Fibroblast of the aortic adventitia (primary cell): Measurements from ENCODE around the gene CCDC50. TPM values are rescaled to one million over a fixed set of nuclear protein-coding genes. Genes with fewer than 3 reads are reported as not detected.
A peak's percentile ranks its signal among the peaks of the same experiment; 100 is the strongest.

ENCODE experiments used
- DNase-seq: peaks from one replicate; pipeline ENCODE4 v3.0.0-alpha.2; 2010; ENCODE audit warnings: low read depth
- H3K4me3 ChIP-seq: 2 replicates; pipeline ENCODE4 v1.5.1; 2011; ENCODE audit warnings: low read depth, mild to moderate bottlenecking, control low read depth, low read length, moderate library complexity
- total RNA-seq: library from RNA; depleted of rRNA; stranded (reverse); fragments of >200 nt; gene quantifications from 2 replicates; pipeline ENCODE4 v1.2.3, GENCODE V29; 2012; ENCODE audit warnings: low replicate concordance
- TF ChIP-seq, protein P1 (sequence below): IDR thresholded peaks from 2 replicates; pipeline ENCODE4 v1.5.1; 2011; ENCODE audit warnings: mild to moderate bottlenecking, low read length, control low read depth, inconsistent platforms; ENCODE audit not compliant: insufficient read depth

The CCDC50 gene
- total RNA-seq, 1 donor = 84.6 TPM

DNA sequence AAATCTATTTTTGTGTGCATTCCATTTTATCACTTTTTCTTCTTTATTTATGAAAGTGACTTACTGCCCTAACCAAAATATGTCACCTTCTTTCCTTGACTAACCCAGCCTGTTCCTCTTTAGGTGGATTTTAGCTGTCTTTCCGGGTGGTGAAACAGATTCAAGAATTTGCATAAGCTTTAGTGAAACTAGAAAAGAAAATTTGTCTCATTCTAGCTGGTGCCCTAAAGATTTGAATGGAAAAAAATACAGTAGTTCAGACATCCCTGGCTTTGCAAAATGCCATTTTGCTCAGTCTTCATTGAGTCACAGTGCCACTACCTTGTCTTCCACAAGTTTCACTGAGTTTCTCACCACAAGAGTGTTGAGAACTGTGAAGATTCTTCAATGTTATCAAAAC, 28.2 kb upstream of the CCDC50 start:
- H3K4me3 ChIP-seq = no peak overlapping the region
- DNase-seq = no peak
- TF ChIP-seq, protein P1, sequence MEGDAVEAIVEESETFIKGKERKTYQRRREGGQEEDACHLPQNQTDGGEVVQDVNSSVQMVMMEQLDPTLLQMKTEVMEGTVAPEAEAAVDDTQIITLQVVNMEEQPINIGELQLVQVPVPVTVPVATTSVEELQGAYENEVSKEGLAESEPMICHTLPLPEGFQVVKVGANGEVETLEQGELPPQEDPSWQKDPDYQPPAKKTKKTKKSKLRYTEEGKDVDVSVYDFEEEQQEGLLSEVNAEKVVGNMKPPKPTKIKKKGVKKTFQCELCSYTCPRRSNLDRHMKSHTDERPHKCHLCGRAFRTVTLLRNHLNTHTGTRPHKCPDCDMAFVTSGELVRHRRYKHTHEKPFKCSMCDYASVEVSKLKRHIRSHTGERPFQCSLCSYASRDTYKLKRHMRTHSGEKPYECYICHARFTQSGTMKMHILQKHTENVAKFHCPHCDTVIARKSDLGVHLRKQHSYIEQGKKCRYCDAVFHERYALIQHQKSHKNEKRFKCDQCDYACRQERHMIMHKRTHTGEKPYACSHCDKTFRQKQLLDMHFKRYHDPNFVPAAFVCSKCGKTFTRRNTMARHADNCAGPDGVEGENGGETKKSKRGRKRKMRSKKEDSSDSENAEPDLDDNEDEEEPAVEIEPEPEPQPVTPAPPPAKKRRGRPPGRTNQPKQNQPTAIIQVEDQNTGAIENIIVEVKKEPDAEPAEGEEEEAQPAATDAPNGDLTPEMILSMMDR = no peak

DNA sequence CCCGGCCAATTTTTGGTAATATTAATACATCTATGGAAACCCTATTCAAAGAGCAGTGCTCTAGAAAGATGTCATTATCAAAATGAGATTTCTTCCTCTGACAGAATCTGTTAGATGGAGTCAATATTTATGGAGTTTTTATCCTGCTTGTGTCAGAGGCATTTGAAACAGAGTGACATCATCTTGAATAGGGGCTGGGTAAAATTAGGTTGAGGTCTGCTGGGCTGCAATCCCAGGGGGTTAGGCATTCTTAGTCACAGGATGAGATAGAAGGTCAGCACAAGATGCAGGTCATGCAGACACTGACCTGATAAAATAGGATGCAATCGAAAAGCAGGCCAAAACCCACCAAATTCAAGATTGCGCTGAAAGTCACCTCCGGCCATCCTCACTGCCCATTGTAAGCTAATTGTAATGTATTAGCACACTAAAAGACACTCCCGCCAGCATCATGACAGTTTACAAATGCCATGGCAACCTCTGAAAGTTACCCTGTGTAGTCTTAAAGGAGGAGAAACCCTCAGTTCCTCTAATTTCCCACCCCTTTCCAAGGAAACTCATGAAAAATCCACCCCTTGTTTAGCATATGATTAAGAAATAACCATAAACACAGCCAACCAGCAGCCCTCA, 27.3 kb upstream of the CCDC50 start:
- DNase-seq = no peak
- TF ChIP-seq, protein P1 = no peak
- no peak overlapping the region for H3K4me3 ChIP-seq

DNA sequence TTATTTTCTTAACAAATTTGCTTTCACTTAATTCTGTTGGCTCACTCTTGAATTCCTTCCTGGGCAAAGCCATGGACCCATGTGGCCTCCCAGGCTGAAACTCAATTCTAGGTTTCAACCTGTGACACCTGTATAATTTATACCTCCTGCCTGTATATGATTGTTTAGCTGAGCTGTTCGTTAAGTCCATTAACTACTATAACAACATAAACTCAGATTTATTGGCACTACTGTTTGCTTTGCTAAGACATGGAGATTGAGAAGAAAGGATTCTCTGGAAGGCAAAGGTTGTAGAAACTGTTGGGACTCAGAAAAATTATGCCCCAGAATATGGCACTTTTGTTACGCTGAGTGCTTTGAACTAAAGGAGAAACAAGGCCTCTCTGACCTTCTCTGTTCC, 26.7 kb upstream of the CCDC50 start:
- DNase-seq = no peak
- H3K4me3 ChIP-seq = no peak overlapping the region
- TF ChIP-seq, protein P1 = no peak

DNA sequence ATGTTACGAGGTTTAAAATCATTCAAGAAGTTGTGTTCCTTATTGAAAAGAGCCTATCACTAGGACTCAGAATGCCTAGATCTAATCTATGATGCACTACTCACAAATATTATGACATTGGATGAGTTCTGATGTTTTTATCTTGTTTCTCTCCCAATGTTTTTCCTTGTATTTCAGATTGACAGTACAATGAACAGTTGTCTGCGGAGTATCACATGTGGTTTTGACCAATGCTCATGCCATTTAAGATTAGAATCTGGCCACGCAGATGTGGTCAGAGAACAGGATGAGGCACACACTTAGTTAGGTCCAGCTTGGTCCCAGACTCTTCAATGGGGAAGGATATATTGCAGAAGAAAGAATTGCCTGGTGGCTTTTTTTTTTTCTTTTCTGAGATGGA, 25.6 kb upstream of the CCDC50 start:
- TF ChIP-seq, protein P1 = no peak
- DNase-seq = peak; percentile 49

DNA sequence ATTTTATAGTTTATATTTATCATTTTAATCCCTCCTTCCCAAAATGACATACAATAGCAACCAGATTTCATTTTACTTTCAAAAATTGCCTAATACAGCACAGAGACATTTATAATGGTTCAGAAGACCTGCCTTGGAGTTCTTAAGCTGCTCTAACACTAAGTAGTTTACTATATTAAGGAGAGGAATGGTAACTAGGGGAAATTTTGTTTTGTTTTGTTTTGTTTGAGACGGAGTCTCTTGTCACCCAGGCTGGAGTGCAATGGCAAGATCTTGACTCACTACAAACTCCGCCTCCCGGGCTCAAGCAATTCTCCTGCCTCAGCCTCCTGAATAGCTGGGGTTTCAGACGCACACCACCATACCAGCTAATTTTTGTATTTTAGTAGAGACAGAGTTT, 22.8 kb upstream of the CCDC50 start:
- DNase-seq = no peak
- TF ChIP-seq, protein P1 = no peak
- no peak overlapping the region for H3K4me3 ChIP-seq

More for the DNA sequence above, 25.6 kb upstream of the CCDC50 start:
- H3K4me3 ChIP-seq = no peak overlapping the region

DNA sequence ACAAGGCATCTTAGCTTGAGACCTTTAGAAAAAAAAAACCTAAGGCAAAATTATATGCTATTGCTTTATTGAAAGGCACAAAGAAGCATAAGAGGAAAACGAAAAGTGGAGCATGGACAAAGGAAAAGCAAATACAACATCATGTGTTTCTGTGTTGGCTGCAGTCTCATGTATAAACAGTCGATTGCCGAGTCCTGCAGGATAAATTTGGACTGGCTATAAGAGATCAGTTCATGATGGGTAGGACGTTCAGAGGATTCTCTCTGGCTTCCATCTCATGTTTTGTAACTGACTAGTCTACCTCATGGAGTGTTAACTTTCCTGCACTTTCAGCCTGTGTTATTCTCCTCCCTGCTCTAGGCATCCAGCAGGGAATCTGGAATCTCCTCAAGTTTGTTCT, 21.9 kb upstream of the CCDC50 start:
- TF ChIP-seq, protein P1 = no peak
- DNase-seq = no peak
- H3K4me3 ChIP-seq = no peak overlapping the region

DNA sequence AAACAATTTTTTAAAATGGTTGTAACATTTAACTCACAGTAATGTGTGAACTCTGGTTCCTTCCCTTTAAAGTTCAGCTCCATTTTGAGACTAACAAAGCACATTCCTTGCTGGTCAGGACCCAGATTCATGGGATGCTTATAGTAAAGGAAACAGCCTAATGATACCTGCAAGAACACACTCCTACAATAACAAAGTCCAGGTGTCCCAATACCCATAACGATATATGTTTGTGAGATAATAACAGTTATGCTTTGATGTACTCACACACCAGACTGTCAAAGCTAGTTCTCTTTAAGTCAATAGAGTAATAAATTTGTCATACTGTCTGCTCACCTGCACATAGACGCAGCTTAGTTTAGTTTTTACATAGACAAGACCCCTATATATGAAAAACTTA, 15.9 kb upstream of the CCDC50 start:
- TF ChIP-seq, protein P1 = no peak
- DNase-seq = no peak
- H3K4me3 ChIP-seq = no peak overlapping the region
